RWPE1 (cell line): ENCODE data around the gene CYP4Z1.
"Not testable (repeated sequence)": the region's sequence is repeated elsewhere in the genome, so short reads cannot be mapped to it uniquely, and the experiment has no call there.

Experiments used
- CTCF ChIA-PET: fragments of 350-600 bp; sonication (Branson Sonifier 250); formaldehyde crosslinking; extraction: SDS; loops from one replicate; lab custom pipeline; 2021; lab: Yijun Ruan, JAX
- POLR2A ChIA-PET: fragments of 400-600 bp; formaldehyde crosslinking; extraction: SDS; loops from one replicate; lab custom pipeline; 2020; ENCODE audit warnings: antibody characterized with exemption; ENCODE audit not compliant: low non-redundant PET; lab: Yijun Ruan, JAX
- DNase-seq: peaks from one replicate; pipeline ENCODE4 v3.0.0; 2012; ENCODE audit warnings: low spot score
- H3K27ac ChIP-seq: fragments of 450-650 bp; 2 replicates; pipeline ENCODE4 v1.5.1; 2017
- CTCF ChIP-seq: fragments of 450-650 bp; conservative IDR thresholded peaks from 2 replicates; pipeline ENCODE4 v1.5.1; 2017; ENCODE audit warnings: low read depth, mild to moderate bottlenecking

CYP4Z1 gene

GRCh38 chr1:47031059-47031458, 36.0 kb upstream of the CYP4Z1 start:
- ChIA-PET POLR2A (no interaction called here), CTCF (no interaction called here)
- no peak for TF ChIP-seq CTCF
- peak overlapping the region; percentile 66 for H3K27ac ChIP-seq
- peak; percentile 38 for DNase-seq

- H3K27ac ChIP-seq = peak overlapping the region; percentile 78
- no peak for TF ChIP-seq CTCF
- no peak for DNase-seq
- ChIA-PET CTCF (interaction anchor here (0.7 kb wide), 1 partner anchor 544 kb away, joined by 8 read pairs; no protein-coding TSS in a partner anchor), POLR2A (no interaction called here)
These were observed 35.4 kb upstream of the CYP4Z1 start for GRCh38 chr1:47031585-47031984.

GRCh38 chr1:47036764-47037163, 30.3 kb upstream of the CYP4Z1 start:
- CTCF ChIA-PET = interaction anchor here (0.6 kb wide), 1 partner anchor 35 kb away, joined by 5 read pairs; no protein-coding TSS in a partner anchor

GRCh38 chr1:47059376-47059775, 7.7 kb upstream of the CYP4Z1 start:
- no peak for TF ChIP-seq CTCF
- H3K27ac ChIP-seq = no peak overlapping the region
- CTCF ChIA-PET = no interaction called here

More at GRCh38 chr1:47036764-47037163, 30.3 kb upstream of the CYP4Z1 start:
- no peak for TF ChIP-seq CTCF
- no peak overlapping the region for H3K27ac ChIP-seq
- POLR2A ChIA-PET = no interaction called here
- DNase-seq = no peak

GRCh38 chr1:47069080-47069479, 2.0 kb downstream of the CYP4Z1 start:
- DNase-seq, CTCF ChIA-PET: not testable (repeated sequence)

More at GRCh38 chr1:47059376-47059775, 7.7 kb upstream of the CYP4Z1 start:
- POLR2A ChIA-PET = no interaction called here
- no peak for DNase-seq

DNA sequence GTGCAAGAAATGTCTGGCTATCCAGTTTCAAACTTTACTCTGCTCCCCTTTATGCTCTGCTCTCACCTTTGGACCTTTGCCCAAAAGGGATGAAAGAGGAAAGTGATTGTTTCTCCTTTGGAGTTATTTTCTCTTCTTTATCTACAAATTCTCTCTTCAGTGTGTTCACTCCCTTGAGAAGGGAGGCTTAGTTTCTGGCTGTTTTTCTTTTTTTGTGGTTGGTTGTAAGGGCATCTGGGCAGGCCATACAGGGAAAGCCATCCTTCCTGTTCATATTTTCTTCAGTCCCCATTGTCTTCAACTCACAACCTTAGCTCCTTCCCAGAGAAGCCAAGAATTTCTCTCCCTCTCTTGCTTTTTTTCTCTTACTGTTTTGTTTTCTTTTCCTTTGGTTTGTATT, 2.5 kb downstream of the CYP4Z1 start:
- CTCF ChIA-PET, H3K27ac ChIP-seq, DNase-seq, POLR2A ChIA-PET: not testable (repeated sequence)

More at GRCh38 chr1:47069080-47069479, 2.0 kb downstream of the CYP4Z1 start:
- peak overlapping the region; percentile 42; the same call in 1 of the 2 replicates for H3K27ac ChIP-seq
- POLR2A ChIA-PET = not testable (repeated sequence)

DNA sequence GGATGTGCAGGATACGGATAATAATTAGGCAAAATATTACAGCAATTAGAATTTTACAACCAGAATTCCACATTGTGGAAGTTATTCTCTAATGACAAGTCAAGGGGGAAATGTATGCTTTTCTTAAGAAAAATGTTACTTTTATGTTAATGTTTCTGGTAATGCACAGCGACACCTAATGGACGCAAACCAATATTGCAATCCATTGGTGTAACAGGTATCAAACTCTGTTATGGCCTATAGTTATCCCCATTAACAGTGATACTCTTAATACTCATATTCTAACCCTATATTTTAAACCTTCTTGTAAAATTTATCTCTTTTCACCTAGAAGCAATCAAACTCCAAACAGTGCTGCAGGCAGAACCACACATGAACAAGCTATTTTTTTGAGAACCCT, 22.3 kb downstream of the CYP4Z1 start:
- H3K27ac ChIP-seq, DNase-seq, POLR2A ChIA-PET, CTCF ChIA-PET: not testable (repeated sequence)
- TF ChIP-seq CTCF = peak; percentile 62
